Endothelial cell of umbilical vein (primary cell): Measurements from ENCODE around the gene ASZ1.

Experiments
- CTCF ChIP-seq, 2 donors: IDR thresholded peaks; 1 replicate in 1 of 2; 2 replicates in 1 of 2; pipeline ENCODE4 v1.5.1; 2011; ENCODE audit warnings: low read length in 2 of 2, mild to moderate bottlenecking in 2 of 2, moderate library complexity in 2 of 2, control low read depth in 1 of 2, inconsistent platforms in 1 of 2, low read depth in 1 of 2; ENCODE audit not compliant: insufficient read depth in 1 of 2; ENCODE audit errors: extremely low read depth in 1 of 2
- EZH2 ChIP-seq: IDR thresholded peaks from 2 replicates; pipeline ENCODE4 v1.6.1; 2012; ENCODE audit warnings: borderline replicate concordance, low read depth, mild to moderate bottlenecking, moderate library complexity, low read length, inconsistent platforms; ENCODE audit not compliant: severe bottlenecking
- JUN ChIP-seq: IDR thresholded peaks from 2 replicates; pipeline ENCODE4 v1.6.1; 2011; ENCODE audit warnings: borderline replicate concordance, low read depth; ENCODE audit not compliant: insufficient read length, insufficient read depth
- POLR2A ChIP-seq: IDR thresholded peaks from 2 replicates; pipeline ENCODE4 v1.6.1; 2012; ENCODE audit warnings: low read depth, mild to moderate bottlenecking, control low read depth, low read length
- POLR2AphosphoS5 ChIP-seq: IDR thresholded peaks from 2 replicates; pipeline ENCODE4 v1.6.1; 2012; ENCODE audit warnings: low read depth, mild to moderate bottlenecking, control low read depth, low read length, moderate library complexity; ENCODE audit not compliant: insufficient read depth
- TF ChIP-seq, protein P1 (sequence below): IDR thresholded peaks from 2 replicates; pipeline ENCODE4 v1.6.1; 2011; ENCODE audit not compliant: insufficient read depth, insufficient read length

GRCh38 chr7:117383483-117384189, 43.7 kb downstream of the ASZ1 start:
- no peak for TF ChIP-seq CTCF (IDR thresholded peaks at IDR 0.05; ENCODE audit: extremely low read depth in 1 of 2, insufficient read depth in 1 of 2, low read depth in 1 of 2, low read length in 2 of 2)
- no peak for TF ChIP-seq POLR2AphosphoS5
- TF ChIP-seq POLR2A = no peak
- no peak for TF ChIP-seq EZH2
- no peak for TF ChIP-seq JUN
- TF ChIP-seq, protein P1, sequence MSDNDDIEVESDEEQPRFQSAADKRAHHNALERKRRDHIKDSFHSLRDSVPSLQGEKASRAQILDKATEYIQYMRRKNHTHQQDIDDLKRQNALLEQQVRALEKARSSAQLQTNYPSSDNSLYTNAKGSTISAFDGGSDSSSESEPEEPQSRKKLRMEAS = no peak
